Measurements from ENCODE around the gene SRRM2.

Gene SRRM2

GRCh38 chr16:2779151-2779920 is 26.9 kb downstream of the SRRM2 start:
- H4K20me1 ChIP-seq (ENCODE audit: insufficient read depth, low read length, poor library complexity, severe bottlenecking): no peaks in the 10 kb centered on the region
- H3K9ac ChIP-seq (ENCODE audit: low read depth, low read length, poor library complexity, severe bottlenecking): no peak overlapping the region
- no peaks in the 10 kb centered on the region for H3K9me2 ChIP-seq (replicated peaks; ENCODE audit: low read depth, low read length)
- no peak for TF ChIP-seq CTCF (conservative IDR thresholded peaks at IDR 0.05; ENCODE audit: low read length)
- no peak overlapping the region for H2AFZ ChIP-seq (ENCODE audit: low read length)
- peaks cover 10% of the 10 kb centered on the region for H3K4me1 ChIP-seq (ENCODE audit: insufficient read depth, low read length, poor library complexity, severe bottlenecking)
- peak overlapping the region; percentile 86 for H3K4me2 ChIP-seq (ENCODE audit: low read depth, low read length, poor library complexity, severe bottlenecking)
- peaks cover 28% of the 10 kb centered on the region for H3K79me2 ChIP-seq (ENCODE audit: insufficient read depth, low read length)
- H3K9me3 ChIP-seq (ENCODE audit: insufficient read depth, low read depth, low read length): no peaks in the 10 kb centered on the region
- H3K4me3 ChIP-seq (ENCODE audit: low read length, poor library complexity, severe bottlenecking): no peak overlapping the region
- H3K36me3 ChIP-seq (ENCODE audit: insufficient read depth, low read length): no peaks in the 10 kb centered on the region
- H3F3A ChIP-seq (ENCODE audit: low read depth): no peaks in the 10 kb centered on the region
- no peaks in the 10 kb centered on the region for H3K27me3 ChIP-seq (ENCODE audit: insufficient read depth, low read length, poor library complexity, severe bottlenecking)

GRCh38 chr16:2779978-2780898 is 27.8 kb downstream of the SRRM2 start:
- TF ChIP-seq CTCF (conservative IDR thresholded peaks at IDR 0.05; ENCODE audit: low read length) (no peak), EZH2phosphoT487 (IDR thresholded peaks at IDR 0.05; ENCODE audit: borderline replicate concordance) (no peak)
- no peaks in the 10 kb centered on the region for H4K20me1 ChIP-seq (ENCODE audit: insufficient read depth, low read length, poor library complexity, severe bottlenecking)
- H3K9ac ChIP-seq (ENCODE audit: low read depth, low read length, poor library complexity, severe bottlenecking): no peak overlapping the region
- no peaks in the 10 kb centered on the region for H3F3A ChIP-seq (ENCODE audit: low read depth)
- H3K27me3 ChIP-seq (ENCODE audit: insufficient read depth, low read length, poor library complexity, severe bottlenecking): no peaks in the 10 kb centered on the region
- H3K9me2 ChIP-seq (replicated peaks; ENCODE audit: low read depth, low read length): no peaks in the 10 kb centered on the region
- no peaks in the 10 kb centered on the region for H3K9me3 ChIP-seq (ENCODE audit: insufficient read depth, low read depth, low read length)
- no peak overlapping the region for H3K4me2 ChIP-seq (ENCODE audit: low read depth, low read length, poor library complexity, severe bottlenecking)
- no peak overlapping the region for H3K4me3 ChIP-seq (ENCODE audit: low read length, poor library complexity, severe bottlenecking)
- peaks cover 27% of the 10 kb centered on the region for H3K79me2 ChIP-seq (ENCODE audit: insufficient read depth, low read length)
- H3K36me3 ChIP-seq (ENCODE audit: insufficient read depth, low read length): no peaks in the 10 kb centered on the region
- H3K4me1 ChIP-seq (ENCODE audit: insufficient read depth, low read length, poor library complexity, severe bottlenecking): peaks cover 10% of the 10 kb centered on the region
- H2AFZ ChIP-seq (ENCODE audit: low read length): no peak overlapping the region

GRCh38 chr16:2782583-2783351 is 30.3 kb downstream of the SRRM2 start:
- TF ChIP-seq EZH2phosphoT487 (IDR thresholded peaks at IDR 0.05; ENCODE audit: borderline replicate concordance) (no peak), CTCF (conservative IDR thresholded peaks at IDR 0.05; ENCODE audit: low read length) (no peak)
- peaks cover 4% of the 10 kb centered on the region for H3K4me1 ChIP-seq (ENCODE audit: insufficient read depth, low read length, poor library complexity, severe bottlenecking)
- H3K79me2 ChIP-seq (ENCODE audit: insufficient read depth, low read length): peaks cover 11% of the 10 kb centered on the region
- H3K9ac ChIP-seq (ENCODE audit: low read depth, low read length, poor library complexity, severe bottlenecking): no peak overlapping the region
- H4K20me1 ChIP-seq (ENCODE audit: insufficient read depth, low read length, poor library complexity, severe bottlenecking): no peaks in the 10 kb centered on the region
- no peak overlapping the region for H2AFZ ChIP-seq (ENCODE audit: low read length)
- H3K4me2 ChIP-seq (ENCODE audit: low read depth, low read length, poor library complexity, severe bottlenecking): no peak overlapping the region
- H3F3A ChIP-seq (ENCODE audit: low read depth): no peaks in the 10 kb centered on the region
- H3K36me3 ChIP-seq (ENCODE audit: insufficient read depth, low read length): no peaks in the 10 kb centered on the region
- H3K27me3 ChIP-seq (ENCODE audit: insufficient read depth, low read length, poor library complexity, severe bottlenecking): no peaks in the 10 kb centered on the region
- H3K9me3 ChIP-seq (ENCODE audit: insufficient read depth, low read depth, low read length): no peaks in the 10 kb centered on the region
- H3K9me2 ChIP-seq (replicated peaks; ENCODE audit: low read depth, low read length): no peaks in the 10 kb centered on the region
- no peak overlapping the region for H3K4me3 ChIP-seq (ENCODE audit: low read length, poor library complexity, severe bottlenecking)
